Glomerular visceral epithelial cell (primary cell): ENCODE measurements around the gene FKBP8.

Experiments used
- DNase-seq: peaks from one replicate; pipeline ENCODE4 v3.0.0-alpha.2; 2016; ENCODE audit errors: extremely low spot score

The FKBP8 gene

DNA sequence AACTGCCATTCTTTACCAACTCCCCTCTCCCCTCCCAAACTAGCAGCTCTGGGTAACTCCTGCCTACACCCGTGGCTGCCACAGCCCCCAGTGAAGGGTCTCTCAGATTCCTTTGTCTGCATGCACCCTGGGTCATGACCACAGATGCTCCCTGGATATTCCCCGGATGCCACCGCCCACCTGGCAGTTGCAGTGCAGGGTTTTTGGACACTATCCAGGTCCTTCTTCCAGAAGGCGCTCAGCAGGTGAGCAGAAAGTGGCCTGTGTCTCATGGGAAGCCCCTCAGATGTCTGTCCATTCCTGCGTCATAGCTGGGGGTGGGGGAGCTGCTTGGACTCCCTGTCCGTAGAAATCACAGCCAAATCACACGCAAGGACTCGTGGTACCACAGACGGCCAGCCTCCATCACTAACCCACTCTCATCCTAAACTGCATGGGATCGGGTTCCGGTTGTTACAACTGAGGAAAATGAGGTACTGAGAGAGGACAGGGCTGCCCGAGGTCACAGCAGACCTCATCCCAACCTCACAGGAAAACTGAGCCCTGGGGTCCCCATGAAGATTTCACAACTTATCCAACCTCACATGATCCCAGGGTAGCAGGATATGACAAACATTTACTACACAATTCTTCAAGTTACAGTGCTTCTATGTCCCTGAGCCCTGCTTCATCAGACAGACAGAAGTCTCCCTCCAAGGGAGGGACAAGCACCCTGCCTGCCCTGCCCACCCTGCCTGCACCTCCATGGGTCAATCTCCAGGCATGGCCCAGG lies 60.1 kb downstream of the FKBP8 start:
- no peak for DNase-seq
